B cell (primary cell): ENCODE results near the gene KCNK13.

Experiments
- EZH2 ChIP-seq: IDR thresholded peaks from 2 replicates; pipeline ENCODE4 v1.6.1; 2012; ENCODE audit warnings: borderline replicate concordance, low read depth, mild to moderate bottlenecking, moderate library complexity, low read length; ENCODE audit not compliant: insufficient read depth, poor library complexity, severe bottlenecking
- TF ChIP-seq, protein P1 (sequence below): fragments of 200-600 bp; IDR thresholded peaks from one replicate; pipeline ENCODE4 v1.8.0; 2022; ENCODE audit warnings: antibody characterized with exemption, mild to moderate bottlenecking

DNA sequence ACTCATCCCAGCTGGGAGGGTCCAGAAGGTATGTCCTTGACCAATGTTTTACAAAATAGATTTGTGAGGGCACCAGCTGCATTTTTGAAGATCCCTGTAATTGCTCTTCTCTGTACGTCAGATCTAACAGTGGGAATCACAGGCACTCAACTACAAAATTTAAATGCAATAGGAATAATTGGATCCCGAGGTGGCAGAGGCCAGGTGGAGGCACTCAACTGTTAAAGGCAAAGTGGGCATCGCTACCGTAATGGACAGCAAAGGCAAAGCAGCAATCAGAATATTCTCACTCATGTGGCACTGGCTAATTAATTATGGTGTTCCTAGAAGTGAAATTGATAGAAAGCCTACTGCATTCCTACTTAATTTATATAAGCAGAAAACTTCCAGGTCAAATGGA lies 166.7 kb downstream of the KCNK13 start:
- TF ChIP-seq, protein P1, sequence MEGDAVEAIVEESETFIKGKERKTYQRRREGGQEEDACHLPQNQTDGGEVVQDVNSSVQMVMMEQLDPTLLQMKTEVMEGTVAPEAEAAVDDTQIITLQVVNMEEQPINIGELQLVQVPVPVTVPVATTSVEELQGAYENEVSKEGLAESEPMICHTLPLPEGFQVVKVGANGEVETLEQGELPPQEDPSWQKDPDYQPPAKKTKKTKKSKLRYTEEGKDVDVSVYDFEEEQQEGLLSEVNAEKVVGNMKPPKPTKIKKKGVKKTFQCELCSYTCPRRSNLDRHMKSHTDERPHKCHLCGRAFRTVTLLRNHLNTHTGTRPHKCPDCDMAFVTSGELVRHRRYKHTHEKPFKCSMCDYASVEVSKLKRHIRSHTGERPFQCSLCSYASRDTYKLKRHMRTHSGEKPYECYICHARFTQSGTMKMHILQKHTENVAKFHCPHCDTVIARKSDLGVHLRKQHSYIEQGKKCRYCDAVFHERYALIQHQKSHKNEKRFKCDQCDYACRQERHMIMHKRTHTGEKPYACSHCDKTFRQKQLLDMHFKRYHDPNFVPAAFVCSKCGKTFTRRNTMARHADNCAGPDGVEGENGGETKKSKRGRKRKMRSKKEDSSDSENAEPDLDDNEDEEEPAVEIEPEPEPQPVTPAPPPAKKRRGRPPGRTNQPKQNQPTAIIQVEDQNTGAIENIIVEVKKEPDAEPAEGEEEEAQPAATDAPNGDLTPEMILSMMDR: no peak
- no peak for TF ChIP-seq EZH2
